Astrocyte (in vitro differentiated cells and primary cell): ENCODE data around the gene EPC2.

Experiments used
- EZH2 ChIP-seq: IDR thresholded peaks from 2 replicates; pipeline ENCODE4 v1.6.1; 2012; ENCODE audit warnings: mild to moderate bottlenecking, low read length, inconsistent platforms; ENCODE audit not compliant: insufficient read depth
- TF ChIP-seq, protein P1 (sequence below): IDR thresholded peaks from 2 replicates; pipeline ENCODE4 v1.5.1; 2011; ENCODE audit warnings: low read depth, mild to moderate bottlenecking, inconsistent platforms, low read length, moderate library complexity; ENCODE audit not compliant: insufficient read depth

DNA sequence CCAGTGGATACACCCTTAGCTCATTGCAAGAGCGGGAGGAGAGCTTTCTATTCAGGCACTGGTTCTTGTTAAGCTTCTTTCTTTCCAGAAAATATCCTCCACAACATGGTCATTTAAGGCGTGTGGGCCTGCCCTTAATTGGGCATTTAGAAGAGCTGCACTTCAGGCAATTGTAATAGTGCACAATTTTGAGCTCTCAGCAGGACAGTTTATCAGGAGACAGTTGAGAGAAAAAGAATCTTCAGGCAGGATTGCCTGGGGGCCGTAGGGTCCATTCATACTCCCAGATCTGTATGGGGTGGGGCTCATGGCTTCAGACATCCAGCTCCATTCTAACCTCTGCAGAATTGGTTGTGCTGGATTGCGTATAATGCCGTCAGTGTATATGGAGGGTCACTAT lies 6.0 kb upstream of the EPC2 start:
- TF ChIP-seq, protein P1, sequence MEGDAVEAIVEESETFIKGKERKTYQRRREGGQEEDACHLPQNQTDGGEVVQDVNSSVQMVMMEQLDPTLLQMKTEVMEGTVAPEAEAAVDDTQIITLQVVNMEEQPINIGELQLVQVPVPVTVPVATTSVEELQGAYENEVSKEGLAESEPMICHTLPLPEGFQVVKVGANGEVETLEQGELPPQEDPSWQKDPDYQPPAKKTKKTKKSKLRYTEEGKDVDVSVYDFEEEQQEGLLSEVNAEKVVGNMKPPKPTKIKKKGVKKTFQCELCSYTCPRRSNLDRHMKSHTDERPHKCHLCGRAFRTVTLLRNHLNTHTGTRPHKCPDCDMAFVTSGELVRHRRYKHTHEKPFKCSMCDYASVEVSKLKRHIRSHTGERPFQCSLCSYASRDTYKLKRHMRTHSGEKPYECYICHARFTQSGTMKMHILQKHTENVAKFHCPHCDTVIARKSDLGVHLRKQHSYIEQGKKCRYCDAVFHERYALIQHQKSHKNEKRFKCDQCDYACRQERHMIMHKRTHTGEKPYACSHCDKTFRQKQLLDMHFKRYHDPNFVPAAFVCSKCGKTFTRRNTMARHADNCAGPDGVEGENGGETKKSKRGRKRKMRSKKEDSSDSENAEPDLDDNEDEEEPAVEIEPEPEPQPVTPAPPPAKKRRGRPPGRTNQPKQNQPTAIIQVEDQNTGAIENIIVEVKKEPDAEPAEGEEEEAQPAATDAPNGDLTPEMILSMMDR: no peak
- TF ChIP-seq EZH2: no peak
